Right lobe of liver (tissue), 6 donors: ENCODE data around the gene MAP7. TPM values are rescaled to one million over a fixed set of nuclear protein-coding genes. Genes with fewer than 3 reads are reported as not detected.

Source experiments
- ATAC-seq, 4 donors: fragments of 200-7000 bp; cut with Tn5 transposase; one replicate each; pipeline ENCODE4 v1.9.1; 2020; ENCODE audit warnings: mild to moderate bottlenecking in 4 of 4, moderate library complexity in 4 of 4
- DNase-seq, 3 donors: peaks; one replicate each; pipeline ENCODE4 v3.0.0-alpha.2; 2020
- H3K27ac ChIP-seq, 3 donors: fragments of 200-600 bp; one replicate each; pipeline ENCODE4 v1.8.0; 2022
- H3K27me3 ChIP-seq, 2 donors: fragments of 200-600 bp; one replicate each; pipeline ENCODE4 v1.8.0; 2022
- H3K36me3 ChIP-seq, 4 donors: fragments of 200-600 bp; sonication (generic) in 1 of 4; one replicate each; pipeline versions ENCODE4 v1.5.1 to v1.8.0; 2017 to 2022; ENCODE audit warnings: control low read depth in 1 of 4
- H3K4me1 ChIP-seq, 4 donors: fragments of 200-600 bp; sonication (generic) in 1 of 4; one replicate each; pipeline versions ENCODE4 v1.5.1 to v1.8.0; 2017 to 2022; ENCODE audit warnings: control low read depth in 1 of 4
- H3K4me3 ChIP-seq, 3 donors: fragments of 200-600 bp; one replicate each; pipeline ENCODE4 v1.8.0; 2022
- H3K9me3 ChIP-seq, 4 donors: fragments of 200-600 bp; sonication (generic) in 1 of 4; one replicate each; pipeline versions ENCODE4 v1.5.1 to v1.8.0; 2017 to 2022; ENCODE audit warnings: control low read depth in 1 of 4
- POLR2A ChIP-seq: fragments of 450-650 bp; IDR thresholded peaks from one replicate; pipeline ENCODE4 v1.6.1; 2017; ENCODE audit warnings: antibody characterized with exemption, mild to moderate bottlenecking
- whole genome bisulfite sequencing: methylation state at CpG from one replicate; pipeline ENCODE4 v1.1.6; 2018; ENCODE audit warnings: low coverage, low lambda C conversion rate; ENCODE audit not compliant: insufficient coverage; ENCODE audit errors: missing lambda C conversion rate; 5-methylcytosine and 5-hydroxymethylcytosine counted together
- intact Hi-C, 2 donors: fragments of 100-400 bp; cut with DNase I; formaldehyde crosslinking; loops; one replicate each; pipeline versions ENCODE4 v1.11.2 to v1.14.1; 2022
- total RNA-seq, 6 experiments: library from RNA; depleted of rRNA in 2 of 6; stranded (reverse); fragments of >200 nt in 2 of 6; fragmentation: NEBNext Ultra II Directional in 3 of 6; extraction: Animal tissue kit (Norgen Biotek cat#: 25700) in 3 of 6; gene quantifications; one replicate each; pipeline versions ENCODE4 v1.1.0 to v1.2.4, GENCODE V29; 2016 to 2023
- TF ChIP-seq, protein P1 (sequence below), 4 donors: fragments of 200-600 bp in 3 of 4; fragments of 450-650 bp in 1 of 4; IDR thresholded peaks; one replicate each; pipeline versions ENCODE4 v1.5.1 to v1.8.0; 2016 to 2022; ENCODE audit warnings: antibody characterized with exemption in 4 of 4, mild to moderate bottlenecking in 2 of 4
- donor health status: DM: no; HTN: yes; CAD: no.
- donor health status: DM: no; HTN: no; CAD: no.
- donor health status: DM: no; HTN: no; CAD: no.
- donor health status: DM: no; HTN: yes; CAD: no.
- donor health status: DM: no; HTN: yes; CAD: no.

MAP7 gene
- total RNA-seq, 6 experiments from 2014 or later: 14.8 to 20.9 (median 17.9) TPM

DNA sequence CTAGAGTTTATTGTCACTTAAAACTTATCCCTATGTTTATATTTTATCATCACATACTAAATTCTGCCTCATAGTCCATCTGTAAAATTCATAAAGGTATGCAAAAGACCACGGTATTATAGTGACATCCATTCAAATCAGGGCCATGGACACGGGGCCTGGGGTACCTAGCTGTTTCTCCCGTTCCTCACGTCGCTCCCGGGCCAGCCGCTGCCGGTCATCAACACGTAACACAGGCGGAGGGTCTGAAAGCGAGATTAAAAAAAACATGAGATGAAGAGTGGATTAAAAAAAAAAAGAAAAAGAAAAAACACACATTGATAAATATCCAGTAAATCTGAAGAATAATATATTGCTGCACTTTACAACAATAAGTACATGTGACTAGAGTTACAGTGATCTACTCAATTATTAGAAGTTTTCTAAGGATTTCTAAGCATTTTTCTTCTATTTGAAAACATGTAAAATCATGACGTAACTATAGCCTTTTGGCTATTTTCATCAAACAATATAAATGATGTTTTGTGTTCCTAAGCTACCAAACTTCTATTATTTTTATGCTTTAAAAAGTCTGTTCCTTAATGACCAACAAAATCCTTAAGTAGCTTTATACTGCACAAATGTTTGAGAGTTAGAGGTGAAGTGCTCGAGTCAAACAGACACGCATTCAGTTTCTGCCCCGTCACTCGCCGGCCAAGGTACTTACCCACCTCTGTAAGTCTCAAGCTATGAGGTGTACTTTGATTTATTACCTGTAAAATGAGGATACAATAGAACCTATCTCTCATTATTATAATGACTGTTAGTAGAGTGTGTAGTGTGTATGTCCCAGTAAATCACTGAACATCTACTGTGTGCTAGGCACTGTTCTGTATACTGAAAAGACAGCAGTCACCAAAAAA is 138.5 kb downstream of the MAP7 start:
- 88% methylated on average over 15 of the region's 17 CpGs for WGBS
- intact Hi-C loops: no loop called here
- H3K9me3 ChIP-seq: no peaks in the 10 kb centered on the region
- H3K27ac ChIP-seq: no peak overlapping the region
- H3K36me3 ChIP-seq: no peaks in the 10 kb centered on the region
- ATAC-seq: no peak
- no peaks in the 10 kb centered on the region for H3K4me1 ChIP-seq
- no peaks in the 10 kb centered on the region for H3K27me3 ChIP-seq
- no peak overlapping the region for H3K4me3 ChIP-seq
- DNase-seq: no peak
- TF ChIP-seq, protein P1, sequence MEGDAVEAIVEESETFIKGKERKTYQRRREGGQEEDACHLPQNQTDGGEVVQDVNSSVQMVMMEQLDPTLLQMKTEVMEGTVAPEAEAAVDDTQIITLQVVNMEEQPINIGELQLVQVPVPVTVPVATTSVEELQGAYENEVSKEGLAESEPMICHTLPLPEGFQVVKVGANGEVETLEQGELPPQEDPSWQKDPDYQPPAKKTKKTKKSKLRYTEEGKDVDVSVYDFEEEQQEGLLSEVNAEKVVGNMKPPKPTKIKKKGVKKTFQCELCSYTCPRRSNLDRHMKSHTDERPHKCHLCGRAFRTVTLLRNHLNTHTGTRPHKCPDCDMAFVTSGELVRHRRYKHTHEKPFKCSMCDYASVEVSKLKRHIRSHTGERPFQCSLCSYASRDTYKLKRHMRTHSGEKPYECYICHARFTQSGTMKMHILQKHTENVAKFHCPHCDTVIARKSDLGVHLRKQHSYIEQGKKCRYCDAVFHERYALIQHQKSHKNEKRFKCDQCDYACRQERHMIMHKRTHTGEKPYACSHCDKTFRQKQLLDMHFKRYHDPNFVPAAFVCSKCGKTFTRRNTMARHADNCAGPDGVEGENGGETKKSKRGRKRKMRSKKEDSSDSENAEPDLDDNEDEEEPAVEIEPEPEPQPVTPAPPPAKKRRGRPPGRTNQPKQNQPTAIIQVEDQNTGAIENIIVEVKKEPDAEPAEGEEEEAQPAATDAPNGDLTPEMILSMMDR (IDR thresholded peaks at IDR 0.05): no peak
- TF ChIP-seq POLR2A: no peak

DNA sequence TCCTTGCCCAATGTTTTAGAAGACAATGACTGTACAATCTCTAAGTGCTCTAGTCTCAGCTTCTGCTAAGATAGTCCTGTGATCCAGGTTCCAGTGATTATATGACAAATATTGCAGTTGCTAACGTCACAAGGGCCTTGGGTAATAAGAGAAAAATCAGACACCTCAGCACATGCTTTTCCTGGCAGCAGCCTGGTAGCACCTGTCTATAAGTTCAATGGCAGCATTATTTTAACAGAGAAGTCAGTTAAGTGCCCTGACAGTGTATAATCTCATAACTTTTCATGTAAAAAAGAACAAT is 139.2 kb downstream of the MAP7 start:
- H3K36me3 ChIP-seq: no peaks in the 10 kb centered on the region
- TF ChIP-seq, protein P1 (IDR thresholded peaks at IDR 0.05): no peak
- no peak for TF ChIP-seq POLR2A
- no peaks in the 10 kb centered on the region for H3K4me1 ChIP-seq
- H3K9me3 ChIP-seq: no peaks in the 10 kb centered on the region
- ATAC-seq (no peak), DNase-seq (no peak)
- H3K27me3 ChIP-seq: no peaks in the 10 kb centered on the region
- no peak overlapping the region for H3K4me3 ChIP-seq
- no peak overlapping the region for H3K27ac ChIP-seq
- 43% methylated on average over 1 of the region's 1 CpG for WGBS
- intact Hi-C loops: no loop called here

DNA sequence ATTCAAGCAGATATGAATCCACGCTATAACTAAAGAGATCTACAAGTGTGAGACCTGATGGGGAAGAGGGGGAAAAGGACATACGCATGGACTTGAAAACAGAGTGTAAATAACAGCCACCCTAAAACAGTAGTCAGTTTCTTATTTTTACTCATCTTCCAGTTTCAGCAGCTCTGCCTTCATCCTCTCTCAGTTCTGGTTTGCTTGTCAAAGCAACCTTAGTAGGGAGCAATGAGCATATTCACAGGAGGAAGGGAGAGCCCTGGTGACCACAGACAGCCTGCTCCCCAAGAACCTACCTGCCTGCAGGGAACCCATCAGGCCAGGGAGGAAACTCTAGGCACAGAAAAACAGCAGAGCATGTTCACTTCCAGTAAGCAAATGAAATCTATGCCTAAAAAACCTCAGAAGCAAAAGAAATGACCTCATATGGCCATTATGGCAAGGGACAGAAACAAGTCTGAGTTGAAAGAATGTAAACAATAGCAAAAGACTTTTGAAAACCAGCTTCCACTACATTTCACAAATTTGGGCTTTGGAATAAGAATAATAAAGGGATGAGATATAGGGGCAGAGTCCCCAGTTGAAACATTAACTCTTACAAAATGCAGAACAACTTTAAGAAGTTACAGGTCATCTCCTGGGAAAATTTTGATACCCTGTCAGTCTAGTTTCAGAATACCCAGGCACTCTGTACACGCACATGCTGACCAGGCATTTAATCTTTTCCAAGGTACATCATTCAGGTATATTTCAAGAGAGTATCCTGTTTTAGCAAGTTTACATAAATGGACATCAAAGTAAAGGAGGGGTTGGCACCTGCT is 139.8 kb downstream of the MAP7 start:
- Histone ChIP-seq H3K4me1 (peaks cover 0 to 4% (median 0%) of the 10 kb centered on the region in 4 donors), H3K27ac (no peak overlapping the region), H3K9me3 (no peaks in the 10 kb centered on the region), H3K4me3 (no peak overlapping the region), H3K27me3 (no peaks in the 10 kb centered on the region), H3K36me3 (no peaks in the 10 kb centered on the region)
- WGBS: 77% methylated on average over 3 of the region's 3 CpGs
- no peak for ATAC-seq
- TF ChIP-seq, protein P1 (IDR thresholded peaks at IDR 0.05): no peak
- no peak for TF ChIP-seq POLR2A
- intact Hi-C loops: no loop called here
- no peak for DNase-seq

DNA sequence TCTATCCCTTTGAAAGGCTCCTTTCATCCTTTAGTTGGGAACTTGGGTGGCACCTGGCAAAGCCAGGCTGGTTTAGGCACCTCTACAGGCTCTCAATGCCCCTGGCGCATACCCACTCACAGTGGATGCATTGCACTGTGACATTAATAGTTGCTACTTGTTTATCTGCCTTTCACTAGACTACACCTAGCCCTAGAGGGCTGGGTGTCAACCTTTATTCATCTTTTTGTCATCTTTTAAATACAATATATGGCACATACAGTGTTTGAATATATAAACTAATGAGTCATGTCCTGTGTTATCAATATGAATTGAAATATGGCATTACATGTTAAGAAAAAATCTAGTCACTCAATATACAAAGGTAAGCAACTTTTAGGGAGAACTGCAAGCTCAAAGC is 140.6 kb downstream of the MAP7 start:
- Histone ChIP-seq H3K4me3 (no peak overlapping the region), H3K9me3 (no peaks in the 10 kb centered on the region), H3K36me3 (no peaks in the 10 kb centered on the region), H3K4me1 (peaks cover 0 to 8% (median 4%) of the 10 kb centered on the region in 4 donors), H3K27me3 (no peaks in the 10 kb centered on the region), H3K27ac (no peak overlapping the region)
- ATAC-seq (no peak), DNase-seq (no peak)
- TF ChIP-seq, protein P1 (IDR thresholded peaks at IDR 0.05): no peak
- 100% methylated on average over 1 of the region's 1 CpG for WGBS
- intact Hi-C loops: no loop called here
